Stimulated activated CD4-positive, alpha-beta T cell treated with anti-CD3 and anti-CD28 coated beads, Interleukin-15, amount 100 ng/mL, for 24 hours (primary cell): Measurements from ENCODE around the gene CHAC1.
"Not testable (repeated sequence)": the region's sequence is repeated elsewhere in the genome, so short reads cannot be mapped to it uniquely, and the experiment has no call there.

ENCODE experiments used
- DNase-seq: peaks from one replicate; pipeline ENCODE4 v3.0.0-alpha.2; 2020

CHAC1 gene

GRCh38 chr15:40938536-40938870 lies 14.8 kb upstream of the CHAC1 start:
- DNase-seq, result no peak

- DNase-seq, result peak; percentile 22
Measured at GRCh38 chr15:40940296-40940801, 12.9 kb upstream of the CHAC1 start.

GRCh38 chr15:40941068-40941527 lies 12.2 kb upstream of the CHAC1 start:
- no peak for DNase-seq

- peak; percentile 82 for DNase-seq
Measured at GRCh38 chr15:40941528-40942336, 11.5 kb upstream of the CHAC1 start.

GRCh38 chr15:40942337-40942854 lies 10.9 kb upstream of the CHAC1 start:
- DNase-seq, result no peak

- no peak for DNase-seq
Measured at GRCh38 chr15:40942878-40943277, 10.4 kb upstream of the CHAC1 start.

- DNase-seq, result no peak
Measured at GRCh38 chr15:40943764-40944365, 9.4 kb upstream of the CHAC1 start.

- DNase-seq, result no peak
Measured at GRCh38 chr15:40944510-40945296, 8.6 kb upstream of the CHAC1 start.

GRCh38 chr15:40948706-40949473 lies 4.4 kb upstream of the CHAC1 start:
- DNase-seq, result no peak

GRCh38 chr15:40949756-40950207 lies 3.5 kb upstream of the CHAC1 start:
- no peak for DNase-seq

GRCh38 chr15:40951764-40952163 lies 1.5 kb upstream of the CHAC1 start:
- no peak for DNase-seq

- DNase-seq, result no peak
Measured at GRCh38 chr15:40952301-40952900, 870 bp upstream of the CHAC1 start.

- DNase-seq, result no peak
Measured at GRCh38 chr15:40953713-40954074, 423 bp downstream of the CHAC1 start.

- not testable (repeated sequence) for DNase-seq
Measured at GRCh38 chr15:40954158-40954848, 1.0 kb downstream of the CHAC1 start.

GRCh38 chr15:40955141-40955903 lies 2.1 kb downstream of the CHAC1 start:
- DNase-seq, result no peak

GRCh38 chr15:40955930-40956540 lies 2.8 kb downstream of the CHAC1 start:
- DNase-seq, result no peak

- no peak for DNase-seq
Measured at GRCh38 chr15:40956541-40956982, 3.3 kb downstream of the CHAC1 start.

- no peak for DNase-seq
Measured at GRCh38 chr15:40957041-40957555, 3.8 kb downstream of the CHAC1 start.

GRCh38 chr15:40957581-40958051 lies 4.3 kb downstream of the CHAC1 start:
- no peak for DNase-seq

GRCh38 chr15:40958146-40958545 lies 4.9 kb downstream of the CHAC1 start:
- no peak for DNase-seq
